Endothelial cell of umbilical vein (primary cell): ENCODE data around the gene VAT1. TPM values are rescaled to one million over a fixed set of nuclear protein-coding genes. Genes with fewer than 3 reads are reported as not detected.

Experiments used
- BruUV-seq: library from RNA; stranded (reverse); fragments of 400-500 nt; replicated peaks from 2 replicates; lab custom pipeline; 2021; lab: Mats Ljungman, UMichigan
- CTCF ChIA-PET: fragments of 300-600, 350-600 bp; sonication (Branson Sonifier 250); formaldehyde crosslinking; loops from one replicate; lab custom pipeline; 2021; ENCODE audit warnings: antibody characterized with exemption, inconsistent platforms; lab: Charles Lee
- POLR2A ChIA-PET: fragments of 300-600, 350-600 bp; sonication (Branson Sonifier 250); formaldehyde crosslinking; loops from one replicate; lab custom pipeline; 2021; ENCODE audit warnings: antibody characterized with exemption, inconsistent platforms; lab: Charles Lee
- DNase-seq: peaks from one replicate; pipeline ENCODE4 v3.0.0-alpha.2; 2011; ENCODE audit warnings: low read depth, low spot score
- FAIRE-seq: peaks from 2 replicates; lab custom pipeline; 2011; peaks lifted over from hg19 to GRCh38; lab: Jason Lieb, UNC
- H2AFZ ChIP-seq: 2 replicates; pipeline ENCODE4 v1.6.0; 2012; ENCODE audit warnings: low read depth, low read length, control low read depth, inconsistent platforms
- H3K27ac ChIP-seq: 2 replicates; pipeline ENCODE4 v1.5.1; 2011; ENCODE audit warnings: low read depth, mild to moderate bottlenecking, control low read depth, low read length, moderate library complexity; ENCODE audit not compliant: insufficient read depth
- H3K27me3 ChIP-seq, 2 experiments: 2 replicates each; pipeline versions ENCODE4 v1.6.0 to v1.6.1; 2011; ENCODE audit warnings: low read length in 2 of 2, mixed read lengths in 1 of 2; ENCODE audit not compliant: control insufficient read depth in 2 of 2, insufficient read depth in 2 of 2
- H3K36me3 ChIP-seq, 2 experiments: 2 replicates in 1 of 2; 3 replicates in 1 of 2; pipeline ENCODE4 v1.5.1; 2011; ENCODE audit warnings: low read length in 2 of 2, mild to moderate bottlenecking in 1 of 2, moderate library complexity in 1 of 2; ENCODE audit not compliant: control insufficient read depth in 2 of 2, insufficient read depth in 2 of 2; ENCODE audit errors: extremely low read depth in 1 of 2
- H3K4me1 ChIP-seq: 3 replicates; pipeline ENCODE4 v1.5.1; 2011; ENCODE audit warnings: mild to moderate bottlenecking, low read length; ENCODE audit not compliant: control insufficient read depth, insufficient read depth; ENCODE audit errors: extremely low read depth
- H3K4me2 ChIP-seq: 2 replicates; pipeline ENCODE4 v1.6.1; 2011; ENCODE audit warnings: low read length, control low read depth, mixed read lengths; ENCODE audit not compliant: insufficient read depth
- H3K4me3 ChIP-seq, 3 experiments: fragments of 200-600 bp in 1 of 3; sonication (generic), shearing (Covaris generic) in 1 of 3; replicated peaks in 1 of 3; 2 replicates each; pipeline ENCODE4 v1.5.1; 2011 to 2016; ENCODE audit warnings: control low read depth in 3 of 3, low read length in 3 of 3, mild to moderate bottlenecking in 2 of 3, inconsistent platforms in 1 of 3, low read depth in 1 of 3, moderate library complexity in 1 of 3; ENCODE audit not compliant: insufficient read depth in 1 of 3
- H3K79me2 ChIP-seq: 2 replicates; pipeline ENCODE4 v1.6.0; 2012; ENCODE audit warnings: low read length, inconsistent platforms; ENCODE audit not compliant: control insufficient read depth, insufficient read depth
- H3K9ac ChIP-seq: replicated peaks from 2 replicates; pipeline ENCODE3; 2011; ENCODE audit warnings: low read length, control low read depth; ENCODE audit not compliant: insufficient read depth; ENCODE audit errors: extremely low read depth
- H3K9me1 ChIP-seq: replicated peaks from 3 replicates; pipeline ENCODE4 v1.6.0; 2011; ENCODE audit warnings: mild to moderate bottlenecking, low read length; ENCODE audit not compliant: control insufficient read depth, insufficient read depth; ENCODE audit errors: extremely low read depth
- H3K9me3 ChIP-seq: replicated peaks from 2 replicates; pipeline ENCODE4 v1.5.1; 2012; ENCODE audit warnings: low read length, inconsistent platforms; ENCODE audit not compliant: control insufficient read depth, insufficient read depth
- H4K20me1 ChIP-seq: replicated peaks from 2 replicates; pipeline ENCODE3; 2011; ENCODE audit warnings: mild to moderate bottlenecking, low read length; ENCODE audit not compliant: control insufficient read depth, insufficient read depth; ENCODE audit errors: extremely low read depth
- CTCF ChIP-seq, 2 donors: IDR thresholded peaks; 1 replicate in 1 of 2; 2 replicates in 1 of 2; pipeline ENCODE4 v1.5.1; 2011; ENCODE audit warnings: low read length in 2 of 2, mild to moderate bottlenecking in 2 of 2, moderate library complexity in 2 of 2, control low read depth in 1 of 2, inconsistent platforms in 1 of 2, low read depth in 1 of 2; ENCODE audit not compliant: insufficient read depth in 1 of 2; ENCODE audit errors: extremely low read depth in 1 of 2
- EZH2 ChIP-seq: IDR thresholded peaks from 2 replicates; pipeline ENCODE4 v1.6.1; 2012; ENCODE audit warnings: borderline replicate concordance, low read depth, mild to moderate bottlenecking, moderate library complexity, low read length, inconsistent platforms; ENCODE audit not compliant: severe bottlenecking
- FOS ChIP-seq: IDR thresholded peaks from 2 replicates; pipeline ENCODE4 v1.6.1; 2011; ENCODE audit warnings: mild to moderate bottlenecking, low read length, moderate library complexity, borderline replicate concordance; ENCODE audit not compliant: insufficient read depth
- GATA2 ChIP-seq: IDR thresholded peaks from 2 replicates; pipeline ENCODE4 v1.7.0; 2011; ENCODE audit warnings: low read depth, mild to moderate bottlenecking, moderate library complexity, mixed read lengths, low read length; ENCODE audit not compliant: insufficient read length, insufficient read depth
- JUN ChIP-seq: IDR thresholded peaks from 2 replicates; pipeline ENCODE4 v1.6.1; 2011; ENCODE audit warnings: borderline replicate concordance, low read depth; ENCODE audit not compliant: insufficient read length, insufficient read depth
- MAX ChIP-seq: IDR thresholded peaks from 2 replicates; pipeline ENCODE4 v1.6.1; 2011; ENCODE audit not compliant: insufficient read depth, insufficient read length
- MYC ChIP-seq: IDR thresholded peaks from one replicate; pipeline ENCODE4 v1.6.1; 2011; ENCODE audit warnings: mild to moderate bottlenecking, low read depth, low read length
- POLR2A ChIP-seq: IDR thresholded peaks from 2 replicates; pipeline ENCODE4 v1.6.1; 2012; ENCODE audit warnings: low read depth, mild to moderate bottlenecking, control low read depth, low read length
- POLR2AphosphoS5 ChIP-seq: IDR thresholded peaks from 2 replicates; pipeline ENCODE4 v1.6.1; 2012; ENCODE audit warnings: low read depth, mild to moderate bottlenecking, control low read depth, low read length, moderate library complexity; ENCODE audit not compliant: insufficient read depth
- dilution Hi-C: fragments of 300-500 bp; cut with MboI; formaldehyde crosslinking; loops from one replicate; pipeline ENCODE4 v1.15.0; 2019; ENCODE audit warnings: low sequenced_read_pairs; ENCODE audit not compliant: extremely low pct_ligation_motif_present
- intact Hi-C: fragments of 100-400 bp; cut with micrococcal nuclease; formaldehyde crosslinking; loops from one replicate; pipeline ENCODE4 v1.10.0; 2022
- polyA plus RNA-seq, 4 experiments: library from polyadenylated mRNA; depleted of rRNA in 3 of 4; stranded (reverse) in 3 of 4; unstranded in 1 of 4; fragments of >200 nt; gene quantifications; 2 replicates each; pipeline versions ENCODE4 v1.2.1 to v1.2.3, GENCODE V29; 2011 to 2012; ENCODE audit warnings: missing spikeins in 1 of 4
- total RNA-seq: library from RNA; stranded (reverse); gene quantifications from 2 replicates; pipeline ENCODE4 v1.2.3, GENCODE V29; 2021

VAT1 gene
- total and polyA plus RNA-seq, 2 donors (not counting 3 experiments of a cell fraction or from before 2014, with no cell fraction given): 339 to 482 TPM

- no peaks in the 10 kb centered on the region for H3K27me3 ChIP-seq
- DNase-seq: no peak
- FAIRE-seq: peak; percentile 72
- no peak overlapping the region for H3K9ac ChIP-seq
- ChIA-PET POLR2A (no interaction called here), CTCF (interaction anchor here (1.1 to 5.5 kb wide), 3 partner anchors 13 to 152 kb away, joined by 6 to 22 read pairs (median 6); partner anchors contain the start of genes IFI35 and RPL27)
- no TSS peak for BruUV-seq
- dilution Hi-C loops: no loop called here
- H3K27ac ChIP-seq: peak overlapping the region; percentile 19
- intact Hi-C loops: no loop called here
- no peak overlapping the region for H2AFZ ChIP-seq
- peak overlapping the region; percentile 44 for H3K4me2 ChIP-seq
- H3K79me2 ChIP-seq: peaks cover 37% of the 10 kb centered on the region
- H3K9me3 ChIP-seq: no peaks in the 10 kb centered on the region
- H3K4me1 ChIP-seq: peaks cover 37% of the 10 kb centered on the region
- TF ChIP-seq CTCF (IDR thresholded peaks at IDR 0.05; ENCODE audit: extremely low read depth in 1 of 2, insufficient read depth in 1 of 2, low read depth in 1 of 2, low read length in 2 of 2): no peak
- no peak for TF ChIP-seq EZH2
- TF ChIP-seq POLR2A: no peak
- no peak for TF ChIP-seq GATA2
- TF ChIP-seq FOS: no peak
- no peak for TF ChIP-seq MYC
- TF ChIP-seq JUN: no peak
- no peak for TF ChIP-seq MAX
- no peak for TF ChIP-seq POLR2AphosphoS5
- no peaks in the 10 kb centered on the region for H4K20me1 ChIP-seq
- H3K9me1 ChIP-seq: no peaks in the 10 kb centered on the region
- peaks cover 3 to 27% of the 10 kb centered on the region in 2 experiments for H3K36me3 ChIP-seq
- H3K4me3 ChIP-seq: peak overlapping the region in 1 of 3 experiments; percentile 34
Observed at GRCh38 chr17:43019418-43019817, 2.8 kb downstream of the VAT1 start.
